Lower leg skin (tissue), 3 donors: ENCODE measurements around the gene RNASEH2A.

Source experiments
- POLR2A ChIP-seq, 2 donors: fragments of 450-650 bp; IDR thresholded peaks; one replicate each; pipeline ENCODE4 v1.6.1; 2016 to 2017; ENCODE audit warnings: antibody characterized with exemption in 2 of 2, mild to moderate bottlenecking in 1 of 2, moderate library complexity in 1 of 2
- TF ChIP-seq, protein P1 (sequence below), 3 donors: fragments of 450-650 bp; IDR thresholded peaks; one replicate each; pipeline ENCODE4 v1.5.1; 2016; ENCODE audit warnings: antibody characterized with exemption in 3 of 3, mild to moderate bottlenecking in 3 of 3, moderate library complexity in 2 of 3

DNA sequence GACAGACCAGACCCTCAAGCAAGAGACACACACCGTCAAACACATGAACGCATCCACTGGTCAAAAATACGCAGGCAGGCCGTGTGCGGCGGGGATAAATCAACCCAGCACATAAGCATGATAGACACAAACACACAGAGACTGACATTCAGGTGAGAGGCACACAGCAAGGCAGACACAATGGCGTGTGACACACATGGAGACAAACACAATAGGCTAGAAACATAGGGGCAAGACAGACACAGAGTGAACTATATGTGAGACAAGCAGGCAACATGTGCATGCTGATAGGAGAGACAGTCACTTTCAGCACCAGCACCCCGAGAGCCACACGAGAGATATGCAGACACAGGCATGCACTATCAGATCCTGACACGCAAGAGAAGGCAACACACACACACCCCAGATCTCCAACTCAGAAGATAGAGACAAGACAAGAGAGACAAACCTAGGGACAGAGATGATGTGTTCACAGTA is 22.0 kb upstream of the RNASEH2A start:
- no peak for TF ChIP-seq POLR2A (IDR thresholded peaks at IDR 0.05)
- TF ChIP-seq, protein P1, sequence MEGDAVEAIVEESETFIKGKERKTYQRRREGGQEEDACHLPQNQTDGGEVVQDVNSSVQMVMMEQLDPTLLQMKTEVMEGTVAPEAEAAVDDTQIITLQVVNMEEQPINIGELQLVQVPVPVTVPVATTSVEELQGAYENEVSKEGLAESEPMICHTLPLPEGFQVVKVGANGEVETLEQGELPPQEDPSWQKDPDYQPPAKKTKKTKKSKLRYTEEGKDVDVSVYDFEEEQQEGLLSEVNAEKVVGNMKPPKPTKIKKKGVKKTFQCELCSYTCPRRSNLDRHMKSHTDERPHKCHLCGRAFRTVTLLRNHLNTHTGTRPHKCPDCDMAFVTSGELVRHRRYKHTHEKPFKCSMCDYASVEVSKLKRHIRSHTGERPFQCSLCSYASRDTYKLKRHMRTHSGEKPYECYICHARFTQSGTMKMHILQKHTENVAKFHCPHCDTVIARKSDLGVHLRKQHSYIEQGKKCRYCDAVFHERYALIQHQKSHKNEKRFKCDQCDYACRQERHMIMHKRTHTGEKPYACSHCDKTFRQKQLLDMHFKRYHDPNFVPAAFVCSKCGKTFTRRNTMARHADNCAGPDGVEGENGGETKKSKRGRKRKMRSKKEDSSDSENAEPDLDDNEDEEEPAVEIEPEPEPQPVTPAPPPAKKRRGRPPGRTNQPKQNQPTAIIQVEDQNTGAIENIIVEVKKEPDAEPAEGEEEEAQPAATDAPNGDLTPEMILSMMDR (IDR thresholded peaks at IDR 0.05), result no peak
